ENCODE measurements around the gene OR9Q1.

Gene OR9Q1

GRCh38 chr11:58023435-58023931, at the start of gene OR9Q1:
OR9Q1 (plus strand) TSS chr11:58023881; CDS start chr11:58179445, 155,564 bp downstream.
- peaks cover 6 to 9% of the 10 kb centered on the region in 2 donors for H3K4me1 ChIP-seq (ENCODE audit: control insufficient read depth in 2 of 2, insufficient read depth in 2 of 2, low read length in 2 of 2)
- H3K27ac ChIP-seq (ENCODE audit: low read depth in 2 of 2, low read length in 2 of 2) = peak within 1 kb of the TSS; percentile 17 to 52
- peak within 1 kb of the TSS in 1 of 2 donors; percentile 8 for H3K9ac ChIP-seq (ENCODE audit: low read depth in 1 of 2, low read length in 2 of 2)
- no peaks in the 10 kb centered on the region for H3K9me3 ChIP-seq (ENCODE audit: control insufficient read depth in 2 of 2, low read length in 2 of 2)
- H3K4me3 ChIP-seq (ENCODE audit: low read length in 2 of 2) = no peak within 1 kb of the TSS
- no peaks in the 10 kb centered on the region for H3K36me3 ChIP-seq (ENCODE audit: control insufficient read depth in 2 of 2, insufficient read depth in 2 of 2, low read length in 2 of 2)
- H3K27me3 ChIP-seq (ENCODE audit: control insufficient read depth in 2 of 2, insufficient read depth in 2 of 2, low read length in 2 of 2) = no peaks in the 10 kb centered on the region

- no peak overlapping the region for H3K27ac ChIP-seq (ENCODE audit: low read depth in 2 of 2, low read length in 2 of 2)
- H3K9ac ChIP-seq (ENCODE audit: low read depth in 1 of 2, low read length in 2 of 2) = no peak overlapping the region
- H3K27me3 ChIP-seq (ENCODE audit: control insufficient read depth in 2 of 2, insufficient read depth in 2 of 2, low read length in 2 of 2) = no peaks in the 10 kb centered on the region
- H3K4me3 ChIP-seq (ENCODE audit: low read length in 2 of 2) = no peak overlapping the region
- no peaks in the 10 kb centered on the region for H3K9me3 ChIP-seq (ENCODE audit: control insufficient read depth in 2 of 2, low read length in 2 of 2)
- H3K4me1 ChIP-seq (ENCODE audit: control insufficient read depth in 2 of 2, insufficient read depth in 2 of 2, low read length in 2 of 2) = no peaks in the 10 kb centered on the region
- H3K36me3 ChIP-seq (ENCODE audit: control insufficient read depth in 2 of 2, insufficient read depth in 2 of 2, low read length in 2 of 2) = no peaks in the 10 kb centered on the region
Observed at GRCh38 chr11:57974132-57974531, 49.5 kb upstream of the OR9Q1 start.

GRCh38 chr11:57974848-57975601, 48.7 kb upstream of the OR9Q1 start:
- no peak overlapping the region for H3K4me3 ChIP-seq (ENCODE audit: low read length in 2 of 2)
- H3K27me3 ChIP-seq (ENCODE audit: control insufficient read depth in 2 of 2, insufficient read depth in 2 of 2, low read length in 2 of 2) = no peaks in the 10 kb centered on the region
- no peak overlapping the region for H3K9ac ChIP-seq (ENCODE audit: low read depth in 1 of 2, low read length in 2 of 2)
- no peak overlapping the region for H3K27ac ChIP-seq (ENCODE audit: low read depth in 2 of 2, low read length in 2 of 2)
- no peaks in the 10 kb centered on the region for H3K4me1 ChIP-seq (ENCODE audit: control insufficient read depth in 2 of 2, insufficient read depth in 2 of 2, low read length in 2 of 2)
- H3K9me3 ChIP-seq (ENCODE audit: control insufficient read depth in 2 of 2, low read length in 2 of 2) = no peaks in the 10 kb centered on the region
- no peaks in the 10 kb centered on the region for H3K36me3 ChIP-seq (ENCODE audit: control insufficient read depth in 2 of 2, insufficient read depth in 2 of 2, low read length in 2 of 2)

- H3K4me3 ChIP-seq (ENCODE audit: low read length in 2 of 2) = no peak overlapping the region
Observed at GRCh38 chr11:57977709-57978108, 46.0 kb upstream of the OR9Q1 start.

GRCh38 chr11:57978686-57979531, 44.8 kb upstream of the OR9Q1 start:
- no peaks in the 10 kb centered on the region for H3K9me3 ChIP-seq (ENCODE audit: control insufficient read depth in 2 of 2, low read length in 2 of 2)
- H3K27me3 ChIP-seq (ENCODE audit: control insufficient read depth in 2 of 2, insufficient read depth in 2 of 2, low read length in 2 of 2) = no peaks in the 10 kb centered on the region
- no peak overlapping the region for H3K27ac ChIP-seq (ENCODE audit: low read depth in 2 of 2, low read length in 2 of 2)
- no peak overlapping the region for H3K9ac ChIP-seq (ENCODE audit: low read depth in 1 of 2, low read length in 2 of 2)
- H3K36me3 ChIP-seq (ENCODE audit: control insufficient read depth in 2 of 2, insufficient read depth in 2 of 2, low read length in 2 of 2) = no peaks in the 10 kb centered on the region
- no peaks in the 10 kb centered on the region for H3K4me1 ChIP-seq (ENCODE audit: control insufficient read depth in 2 of 2, insufficient read depth in 2 of 2, low read length in 2 of 2)
- H3K4me3 ChIP-seq (ENCODE audit: low read length in 2 of 2) = no peak overlapping the region

More at GRCh38 chr11:57977709-57978108, 46.0 kb upstream of the OR9Q1 start:
- Histone ChIP-seq H3K9ac (ENCODE audit: low read depth in 1 of 2, low read length in 2 of 2) (no peak overlapping the region), H3K27ac (ENCODE audit: low read depth in 2 of 2, low read length in 2 of 2) (no peak overlapping the region), H3K36me3 (ENCODE audit: control insufficient read depth in 2 of 2, insufficient read depth in 2 of 2, low read length in 2 of 2) (no peaks in the 10 kb centered on the region), H3K4me1 (ENCODE audit: control insufficient read depth in 2 of 2, insufficient read depth in 2 of 2, low read length in 2 of 2) (no peaks in the 10 kb centered on the region), H3K27me3 (ENCODE audit: control insufficient read depth in 2 of 2, insufficient read depth in 2 of 2, low read length in 2 of 2) (no peaks in the 10 kb centered on the region), H3K9me3 (ENCODE audit: control insufficient read depth in 2 of 2, low read length in 2 of 2) (no peaks in the 10 kb centered on the region)

GRCh38 chr11:57979532-57980079, 44.1 kb upstream of the OR9Q1 start:
- Histone ChIP-seq H3K9me3 (ENCODE audit: control insufficient read depth in 2 of 2, low read length in 2 of 2) (no peaks in the 10 kb centered on the region), H3K36me3 (ENCODE audit: control insufficient read depth in 2 of 2, insufficient read depth in 2 of 2, low read length in 2 of 2) (no peaks in the 10 kb centered on the region), H3K9ac (ENCODE audit: low read depth in 1 of 2, low read length in 2 of 2) (no peak overlapping the region), H3K27ac (ENCODE audit: low read depth in 2 of 2, low read length in 2 of 2) (no peak overlapping the region), H3K4me1 (ENCODE audit: control insufficient read depth in 2 of 2, insufficient read depth in 2 of 2, low read length in 2 of 2) (no peaks in the 10 kb centered on the region), H3K27me3 (ENCODE audit: control insufficient read depth in 2 of 2, insufficient read depth in 2 of 2, low read length in 2 of 2) (no peaks in the 10 kb centered on the region), H3K4me3 (ENCODE audit: low read length in 2 of 2) (no peak overlapping the region)

- Histone ChIP-seq H3K36me3 (ENCODE audit: control insufficient read depth in 2 of 2, insufficient read depth in 2 of 2, low read length in 2 of 2) (no peaks in the 10 kb centered on the region), H3K27me3 (ENCODE audit: control insufficient read depth in 2 of 2, insufficient read depth in 2 of 2, low read length in 2 of 2) (no peaks in the 10 kb centered on the region), H3K27ac (ENCODE audit: low read depth in 2 of 2, low read length in 2 of 2) (no peak overlapping the region), H3K9ac (ENCODE audit: low read depth in 1 of 2, low read length in 2 of 2) (no peak overlapping the region), H3K9me3 (ENCODE audit: control insufficient read depth in 2 of 2, low read length in 2 of 2) (no peaks in the 10 kb centered on the region), H3K4me1 (ENCODE audit: control insufficient read depth in 2 of 2, insufficient read depth in 2 of 2, low read length in 2 of 2) (no peaks in the 10 kb centered on the region), H3K4me3 (ENCODE audit: low read length in 2 of 2) (no peak overlapping the region)
Observed at GRCh38 chr11:57980201-57980600, 43.5 kb upstream of the OR9Q1 start.

GRCh38 chr11:57981536-57981935, 42.1 kb upstream of the OR9Q1 start:
- no peak overlapping the region for H3K4me3 ChIP-seq (ENCODE audit: low read length in 2 of 2)
- no peaks in the 10 kb centered on the region for H3K27me3 ChIP-seq (ENCODE audit: control insufficient read depth in 2 of 2, insufficient read depth in 2 of 2, low read length in 2 of 2)
- H3K4me1 ChIP-seq (ENCODE audit: control insufficient read depth in 2 of 2, insufficient read depth in 2 of 2, low read length in 2 of 2) = no peaks in the 10 kb centered on the region
- no peak overlapping the region for H3K27ac ChIP-seq (ENCODE audit: low read depth in 2 of 2, low read length in 2 of 2)
- H3K9me3 ChIP-seq (ENCODE audit: control insufficient read depth in 2 of 2, low read length in 2 of 2) = no peaks in the 10 kb centered on the region
- no peak overlapping the region for H3K9ac ChIP-seq (ENCODE audit: low read depth in 1 of 2, low read length in 2 of 2)
- no peaks in the 10 kb centered on the region for H3K36me3 ChIP-seq (ENCODE audit: control insufficient read depth in 2 of 2, insufficient read depth in 2 of 2, low read length in 2 of 2)

- Histone ChIP-seq H3K9me3 (ENCODE audit: control insufficient read depth in 2 of 2, low read length in 2 of 2) (no peaks in the 10 kb centered on the region), H3K27ac (ENCODE audit: low read depth in 2 of 2, low read length in 2 of 2) (no peak overlapping the region), H3K4me1 (ENCODE audit: control insufficient read depth in 2 of 2, insufficient read depth in 2 of 2, low read length in 2 of 2) (no peaks in the 10 kb centered on the region), H3K36me3 (ENCODE audit: control insufficient read depth in 2 of 2, insufficient read depth in 2 of 2, low read length in 2 of 2) (no peaks in the 10 kb centered on the region), H3K9ac (ENCODE audit: low read depth in 1 of 2, low read length in 2 of 2) (no peak overlapping the region), H3K4me3 (ENCODE audit: low read length in 2 of 2) (no peak overlapping the region), H3K27me3 (ENCODE audit: control insufficient read depth in 2 of 2, insufficient read depth in 2 of 2, low read length in 2 of 2) (no peaks in the 10 kb centered on the region)
Observed at GRCh38 chr11:57982776-57983175, 40.9 kb upstream of the OR9Q1 start.

- Histone ChIP-seq H3K36me3 (ENCODE audit: control insufficient read depth in 2 of 2, insufficient read depth in 2 of 2, low read length in 2 of 2) (no peaks in the 10 kb centered on the region), H3K9ac (ENCODE audit: low read depth in 1 of 2, low read length in 2 of 2) (no peak overlapping the region), H3K4me3 (ENCODE audit: low read length in 2 of 2) (no peak overlapping the region), H3K27me3 (ENCODE audit: control insufficient read depth in 2 of 2, insufficient read depth in 2 of 2, low read length in 2 of 2) (no peaks in the 10 kb centered on the region), H3K27ac (ENCODE audit: low read depth in 2 of 2, low read length in 2 of 2) (no peak overlapping the region), H3K9me3 (ENCODE audit: control insufficient read depth in 2 of 2, low read length in 2 of 2) (no peaks in the 10 kb centered on the region), H3K4me1 (ENCODE audit: control insufficient read depth in 2 of 2, insufficient read depth in 2 of 2, low read length in 2 of 2) (no peaks in the 10 kb centered on the region)
Observed at GRCh38 chr11:57983191-57983590, 40.5 kb upstream of the OR9Q1 start.
